Right atrium auricular region (tissue), 2 donors: ENCODE measurements around the gene CFAP126. TPM values are rescaled to one million over a fixed set of nuclear protein-coding genes. Genes with fewer than 3 reads are reported as not detected.
A peak's percentile ranks its signal among the peaks of the same experiment; 100 is the strongest.
"Not testable (repeated sequence)": the region's sequence is repeated elsewhere in the genome, so short reads cannot be mapped to it uniquely, and the experiment has no call there.

Experiments
- DNase-seq: peaks from one replicate; pipeline ENCODE4 v3.0.0-alpha.2; 2019; ENCODE audit warnings: low spot score
- H3K27ac ChIP-seq, 2 donors: fragments of 200-600 bp; sonication (generic); 1 replicate in 1 of 2; 2 replicates in 1 of 2; pipeline ENCODE4 v1.5.1; 2016 to 2019
- H3K27me3 ChIP-seq, 2 donors: fragments of 200-600 bp; sonication (generic); one replicate each; pipeline versions ENCODE4 v1.5.1 to v1.6.0; 2017 to 2019
- H3K36me3 ChIP-seq: fragments of 200-600 bp; sonication (generic); one replicate; pipeline ENCODE4 v1.5.1; 2016
- H3K4me1 ChIP-seq, 2 donors: fragments of 200-600 bp; sonication (generic); one replicate each; pipeline versions ENCODE4 v1.5.1 to v1.6.0; 2017 to 2019
- H3K4me3 ChIP-seq, 2 donors: fragments of 200-600 bp; sonication (generic); 1 replicate in 1 of 2; 2 replicates in 1 of 2; pipeline ENCODE4 v1.5.1; 2017 to 2019; ENCODE audit warnings: mild to moderate bottlenecking in 1 of 2, moderate library complexity in 1 of 2
- H3K9me3 ChIP-seq, 2 donors: fragments of 200-600 bp; sonication (generic); one replicate each; pipeline ENCODE4 v1.5.1; 2019
- total RNA-seq, 2 donors: library from RNA; depleted of rRNA; stranded (reverse); fragments of >200 nt; gene quantifications; one replicate each; pipeline ENCODE4 v1.1.0, GENCODE V29; 2016
- TF ChIP-seq, protein P1 (sequence below), 2 donors: fragments of 200-600 bp; sonication (generic); IDR thresholded peaks; one replicate each; pipeline ENCODE4 v1.5.1; 2019; ENCODE audit warnings: antibody characterized with exemption in 2 of 2

The CFAP126 gene
- total RNA-seq, 2 donors from 2014 or later, result not detected

DNA sequence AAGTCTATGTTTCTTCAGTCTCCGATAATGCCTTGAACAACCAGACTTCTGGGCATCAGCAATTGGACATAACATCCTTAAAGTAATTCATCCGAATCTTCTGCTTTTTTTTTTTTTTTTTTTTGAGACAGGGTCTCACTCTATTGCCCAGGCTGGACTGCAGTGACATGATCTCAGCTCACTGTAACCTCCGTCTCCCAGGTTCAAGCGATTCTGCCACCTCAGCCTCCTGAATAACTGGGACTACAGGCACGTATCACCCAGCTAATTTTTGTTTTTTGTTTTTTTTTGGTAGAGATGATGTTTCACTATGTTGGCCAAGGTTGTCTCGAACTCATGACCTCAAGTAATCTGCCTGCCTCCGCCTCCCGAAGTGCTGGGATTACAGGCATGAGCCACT is 23.9 kb upstream of the CFAP126 start:
- TF ChIP-seq, protein P1, sequence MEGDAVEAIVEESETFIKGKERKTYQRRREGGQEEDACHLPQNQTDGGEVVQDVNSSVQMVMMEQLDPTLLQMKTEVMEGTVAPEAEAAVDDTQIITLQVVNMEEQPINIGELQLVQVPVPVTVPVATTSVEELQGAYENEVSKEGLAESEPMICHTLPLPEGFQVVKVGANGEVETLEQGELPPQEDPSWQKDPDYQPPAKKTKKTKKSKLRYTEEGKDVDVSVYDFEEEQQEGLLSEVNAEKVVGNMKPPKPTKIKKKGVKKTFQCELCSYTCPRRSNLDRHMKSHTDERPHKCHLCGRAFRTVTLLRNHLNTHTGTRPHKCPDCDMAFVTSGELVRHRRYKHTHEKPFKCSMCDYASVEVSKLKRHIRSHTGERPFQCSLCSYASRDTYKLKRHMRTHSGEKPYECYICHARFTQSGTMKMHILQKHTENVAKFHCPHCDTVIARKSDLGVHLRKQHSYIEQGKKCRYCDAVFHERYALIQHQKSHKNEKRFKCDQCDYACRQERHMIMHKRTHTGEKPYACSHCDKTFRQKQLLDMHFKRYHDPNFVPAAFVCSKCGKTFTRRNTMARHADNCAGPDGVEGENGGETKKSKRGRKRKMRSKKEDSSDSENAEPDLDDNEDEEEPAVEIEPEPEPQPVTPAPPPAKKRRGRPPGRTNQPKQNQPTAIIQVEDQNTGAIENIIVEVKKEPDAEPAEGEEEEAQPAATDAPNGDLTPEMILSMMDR (IDR thresholded peaks at IDR 0.05), result no peak
- Histone ChIP-seq H3K36me3 (no peaks in the 10 kb centered on the region), H3K4me1 (peaks cover 0 to 11% of the 10 kb centered on the region in 2 donors), H3K9me3 (no peaks in the 10 kb centered on the region), H3K27me3 (no peaks in the 10 kb centered on the region), H3K4me3 (no peak overlapping the region), H3K27ac (no peak overlapping the region)
- DNase-seq, result no peak

DNA sequence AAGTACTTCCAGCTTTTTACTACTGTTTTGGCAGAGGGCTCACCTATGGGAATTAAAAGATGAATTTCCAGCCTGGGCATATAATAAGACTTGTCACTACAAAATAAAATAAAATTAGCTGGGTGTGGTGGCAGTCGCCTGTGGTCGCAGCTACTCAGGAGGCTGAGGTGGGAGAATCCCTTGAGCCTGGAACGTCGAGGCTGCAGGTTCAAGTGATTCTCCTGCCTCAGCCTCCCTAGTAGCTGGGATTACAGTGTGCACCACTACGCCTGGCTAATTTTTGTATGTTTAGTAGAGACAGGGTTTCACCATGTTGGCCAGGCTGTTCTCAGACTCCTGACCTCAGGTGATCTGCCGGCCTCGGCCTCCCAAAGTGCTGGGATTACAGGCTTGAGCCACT is 23.5 kb upstream of the CFAP126 start:
- H3K4me3 ChIP-seq, H3K27me3 ChIP-seq, H3K36me3 ChIP-seq, H3K9me3 ChIP-seq, DNase-seq, H3K27ac ChIP-seq: not testable (repeated sequence)
- H3K4me1 ChIP-seq, result peaks cover 0 to 11% of the 10 kb centered on the region in 2 donors

DNA sequence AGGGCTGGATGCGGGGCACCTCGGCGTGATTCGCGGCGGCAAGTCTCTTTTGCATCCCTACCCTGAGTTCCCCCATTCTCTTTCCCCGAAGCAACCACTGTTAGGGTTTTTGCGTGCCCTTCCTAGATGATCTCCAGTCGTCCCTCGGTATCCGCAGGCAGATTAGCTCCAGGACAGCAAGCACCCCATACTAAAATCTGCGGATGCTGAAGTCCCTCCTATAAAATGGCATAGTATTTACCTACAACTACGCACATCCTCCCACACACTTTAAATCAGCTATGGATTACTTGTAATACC is 22.8 kb upstream of the CFAP126 start:
- Histone ChIP-seq H3K9me3 (no peaks in the 10 kb centered on the region), H3K4me1 (peaks cover 0 to 11% of the 10 kb centered on the region in 2 donors), H3K27me3 (no peaks in the 10 kb centered on the region), H3K27ac (peak overlapping the region; percentile 79 to 92), H3K4me3 (peak overlapping the region; percentile 50 to 65), H3K36me3 (no peaks in the 10 kb centered on the region)
- TF ChIP-seq, protein P1 (IDR thresholded peaks at IDR 0.05), result no peak
- DNase-seq, result no peak

DNA sequence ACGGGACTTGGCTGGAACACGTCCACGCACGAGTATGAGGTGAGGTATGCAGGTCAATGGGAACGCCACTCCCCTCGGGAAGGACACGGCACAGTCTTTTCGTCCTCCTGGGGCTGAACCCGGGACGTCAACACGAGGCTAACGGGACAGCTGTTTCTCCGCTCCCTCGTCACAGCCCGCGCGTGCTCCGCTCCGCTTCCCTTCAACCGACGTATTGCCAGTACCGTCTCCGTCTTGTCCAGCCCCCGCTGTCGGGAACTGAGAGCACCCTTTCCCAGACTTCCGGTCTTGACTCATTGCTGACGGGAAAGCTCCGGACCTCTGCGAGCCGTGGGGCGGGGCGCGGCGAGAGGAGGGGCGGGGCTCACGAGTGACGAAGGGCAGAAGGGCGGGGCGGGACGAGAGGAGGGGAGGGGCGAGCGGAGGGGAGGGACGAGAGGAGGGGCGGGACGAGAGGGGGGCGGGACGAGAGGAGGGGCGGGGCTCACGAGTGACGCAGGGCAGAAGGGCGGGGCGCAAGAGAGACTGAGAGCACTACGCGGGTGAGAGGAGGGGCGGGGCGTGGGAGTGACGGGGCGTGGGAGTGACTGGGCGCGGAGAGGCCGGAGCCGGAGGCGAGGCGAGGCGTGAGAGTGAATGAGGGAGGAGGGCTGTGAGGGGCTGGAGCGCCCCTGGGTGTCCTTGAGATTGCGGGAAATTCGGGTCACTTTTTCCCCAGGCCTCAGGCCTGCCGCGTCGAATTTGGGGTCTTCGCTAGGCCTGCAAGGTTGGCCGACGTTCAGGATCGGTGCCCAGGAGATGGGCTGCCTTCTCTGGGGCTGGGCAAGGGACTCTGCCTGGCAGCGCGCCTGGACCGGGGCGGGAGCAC is 22.2 kb upstream of the CFAP126 start:
- peak; percentile 99 for DNase-seq
- TF ChIP-seq, protein P1 (IDR thresholded peaks at IDR 0.05), result no peak
- no peaks in the 10 kb centered on the region for H3K36me3 ChIP-seq

DNA sequence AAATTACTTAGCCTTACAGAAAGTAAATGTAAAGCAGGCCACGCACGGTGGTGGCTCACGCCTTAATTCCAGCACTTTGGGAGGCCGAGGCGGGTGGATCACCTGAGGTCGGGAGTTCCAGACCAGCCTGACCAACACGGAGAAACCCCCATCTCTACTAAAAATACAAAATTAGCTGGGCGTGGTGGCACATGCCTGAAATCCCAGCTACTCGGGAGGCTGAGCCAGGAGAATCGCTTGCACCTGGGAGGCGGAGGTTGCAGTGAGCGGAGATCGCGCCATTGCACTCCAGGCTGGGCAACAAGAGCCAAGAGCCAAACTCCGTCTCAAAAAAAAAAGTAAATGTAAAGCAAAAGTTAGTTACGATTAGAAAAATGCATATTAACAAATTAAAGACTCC is 21.5 kb upstream of the CFAP126 start:
- H3K9me3 ChIP-seq, H3K27me3 ChIP-seq, H3K36me3 ChIP-seq, DNase-seq: not testable (repeated sequence)
- peaks cover 0 to 11% of the 10 kb centered on the region in 2 donors for H3K4me1 ChIP-seq
- H3K27ac ChIP-seq, result peak overlapping the region; percentile 89 to 94
- H3K4me3 ChIP-seq, result peak overlapping the region; percentile 44 to 65

More for the DNA sequence above, 22.2 kb upstream of the CFAP126 start:
- Histone ChIP-seq H3K9me3 (no peaks in the 10 kb centered on the region), H3K4me3 (peak overlapping the region; percentile 50 to 65), H3K4me1 (peaks cover 0 to 11% of the 10 kb centered on the region in 2 donors), H3K27me3 (no peaks in the 10 kb centered on the region), H3K27ac (peak overlapping the region; percentile 92 to 94)

DNA sequence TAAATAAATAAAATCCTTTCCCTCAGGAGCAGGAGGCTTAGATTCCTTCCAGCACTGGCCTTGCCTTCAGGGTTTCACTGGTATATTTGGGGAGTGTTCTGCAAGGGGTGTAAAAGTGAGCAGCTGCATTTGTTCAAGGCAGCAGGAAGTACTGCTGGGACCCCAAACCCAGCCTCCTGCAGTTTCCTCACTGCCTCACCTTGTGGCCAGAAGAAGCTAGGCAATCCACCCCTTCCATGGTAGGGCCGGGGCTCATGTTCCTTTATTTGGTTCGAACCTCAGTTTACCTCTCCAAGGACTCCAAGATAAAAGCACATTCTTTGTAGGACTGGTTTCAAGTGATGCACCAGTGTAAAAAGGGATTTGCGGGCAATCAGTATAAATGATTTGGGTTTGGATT is 21.0 kb upstream of the CFAP126 start:
- no peak for DNase-seq
- TF ChIP-seq, protein P1 (IDR thresholded peaks at IDR 0.05), result no peak
- H3K9me3 ChIP-seq, result no peaks in the 10 kb centered on the region
- H3K4me1 ChIP-seq, result peaks cover 0 to 11% of the 10 kb centered on the region in 2 donors
- H3K27ac ChIP-seq, result peak overlapping the region; percentile 89 to 94
- no peaks in the 10 kb centered on the region for H3K27me3 ChIP-seq
- no peak overlapping the region for H3K4me3 ChIP-seq
- H3K36me3 ChIP-seq, result no peaks in the 10 kb centered on the region
